Neural cell (in vitro differentiated cells): ENCODE results near the gene DNAJB14. TPM values are rescaled to one million over a fixed set of nuclear protein-coding genes. Genes with fewer than 3 reads are reported as not detected.

ENCODE experiments used
- H2AFZ ChIP-seq: fragments of 200-600, 300-800 bp; sonication (generic), shearing (Covaris generic); 2 replicates; pipeline ENCODE4 v1.6.0; 2014; ENCODE audit warnings: low read depth, mild to moderate bottlenecking, antibody characterized with exemption, low read length, moderate library complexity
- H3F3A ChIP-seq: fragments of 200-600 bp; shearing (Covaris generic); 2 replicates; pipeline ENCODE4 v1.6.1; 2016; ENCODE audit warnings: mild to moderate bottlenecking, moderate library complexity, mixed read lengths, antibody characterized with exemption, low read length; ENCODE audit not compliant: insufficient read depth, poor library complexity, severe bottlenecking
- H3K27ac ChIP-seq: fragments of 200-600, 300-800 bp; sonication (generic), shearing (Covaris generic); 2 replicates; pipeline ENCODE4 v1.5.1; 2014; ENCODE audit warnings: mild to moderate bottlenecking, low read length, moderate library complexity
- H3K27me3 ChIP-seq: fragments of 300-800, 200-600 bp; sonication (generic), shearing (Covaris generic); 2 replicates; pipeline ENCODE4 v1.6.0; 2014; ENCODE audit warnings: mild to moderate bottlenecking, low read depth, low read length, moderate library complexity; ENCODE audit not compliant: insufficient read depth
- H3K36me3 ChIP-seq: fragments of 300-800, 200-600 bp; sonication (generic), shearing (Covaris generic); 2 replicates; pipeline ENCODE4 v1.5.1; 2014; ENCODE audit warnings: mild to moderate bottlenecking, antibody characterized with exemption, low read length, moderate library complexity; ENCODE audit not compliant: insufficient read depth
- H3K4me2 ChIP-seq: fragments of 300-800, 200-600 bp; sonication (generic), shearing (Covaris generic); 2 replicates; pipeline ENCODE4 v1.6.0; 2014; ENCODE audit warnings: mild to moderate bottlenecking, low read length
- H3K4me3 ChIP-seq: fragments of 300-800, 200-600 bp; sonication (generic), shearing (Covaris generic); 2 replicates; pipeline ENCODE4 v1.5.1; 2014; ENCODE audit warnings: mild to moderate bottlenecking, low read length, moderate library complexity
- H3K79me2 ChIP-seq: fragments of 200-600 bp; shearing (Covaris generic); replicated peaks from 2 replicates; pipeline ENCODE4 v1.6.0; 2014; ENCODE audit warnings: mild to moderate bottlenecking, low read length, moderate library complexity; ENCODE audit not compliant: insufficient read depth
- H3K9ac ChIP-seq: fragments of 300-800, 200-600 bp; sonication (generic), shearing (Covaris generic); 2 replicates; pipeline ENCODE4 v1.6.1; 2016; ENCODE audit warnings: mild to moderate bottlenecking, low read length, mixed read lengths
- H3K9me2 ChIP-seq: fragments of 200-600 bp; shearing (Covaris generic); 2 replicates; pipeline ENCODE4 v1.6.1; 2016; ENCODE audit warnings: mild to moderate bottlenecking, low read length, mixed read lengths; ENCODE audit not compliant: insufficient read depth
- H3K9me3 ChIP-seq: fragments of 200-600, 300-800 bp; sonication (generic), shearing (Covaris generic); 2 replicates; pipeline ENCODE4 v1.6.1; 2016; ENCODE audit warnings: mild to moderate bottlenecking, mixed run types, low read length, moderate library complexity, mixed read lengths
- H4K20me1 ChIP-seq: fragments of 200-600 bp; shearing (Covaris generic); 2 replicates; pipeline ENCODE4 v1.6.1; 2016; ENCODE audit warnings: mild to moderate bottlenecking, mixed run types; ENCODE audit not compliant: insufficient read depth
- EP300 ChIP-seq: fragments of 450-650 bp; conservative IDR thresholded peaks from 2 replicates; pipeline ENCODE4 v1.6.1; 2014; ENCODE audit warnings: antibody characterized with exemption, mild to moderate bottlenecking, moderate library complexity; ENCODE audit not compliant: poor library complexity, severe bottlenecking
- EZH2 ChIP-seq: fragments of 200-600, 300-800 bp; shearing (Covaris generic), sonication (generic); IDR thresholded peaks from 2 replicates; pipeline ENCODE4 v1.6.1; 2014; ENCODE audit warnings: antibody characterized with exemption, low read length, borderline replicate concordance, mild to moderate bottlenecking; ENCODE audit not compliant: insufficient read depth, poor library complexity, severe bottlenecking
- MXI1 ChIP-seq: fragments of 450-650 bp; conservative IDR thresholded peaks from 2 replicates; pipeline ENCODE4 v1.6.1; 2014; ENCODE audit warnings: antibody characterized with exemption, mild to moderate bottlenecking; ENCODE audit not compliant: poor library complexity, severe bottlenecking
- POLR2AphosphoS5 ChIP-seq: IDR thresholded peaks from 2 replicates; pipeline ENCODE4 v1.6.1; 2012
- RAD21 ChIP-seq: fragments of 450-650 bp; conservative IDR thresholded peaks from 2 replicates; pipeline ENCODE4 v1.6.1; 2014; ENCODE audit warnings: antibody characterized with exemption, mild to moderate bottlenecking, moderate library complexity
- SMC3 ChIP-seq: fragments of 450-650 bp; conservative IDR thresholded peaks from 2 replicates; pipeline ENCODE4 v1.6.1; 2014; ENCODE audit warnings: antibody characterized with exemption, mild to moderate bottlenecking, moderate library complexity; ENCODE audit not compliant: poor library complexity
- TAF1 ChIP-seq: IDR thresholded peaks from 2 replicates; pipeline ENCODE4 v1.6.1; 2012; ENCODE audit warnings: low read depth
- polyA plus RNA-seq: library from polyadenylated mRNA; depleted of rRNA; stranded (reverse); fragments of >200 nt; gene quantifications from 2 replicates; pipeline ENCODE4 v1.2.3, GENCODE V29; 2014
- TF ChIP-seq, protein P1 (sequence below): fragments of 450-650 bp; IDR thresholded peaks from 2 replicates; pipeline ENCODE4 v1.5.1; 2014; ENCODE audit warnings: antibody characterized with exemption, mild to moderate bottlenecking, moderate library complexity; ENCODE audit not compliant: poor library complexity, severe bottlenecking
- TF ChIP-seq, protein P2 (sequence below): IDR thresholded peaks from 2 replicates; pipeline ENCODE4 v1.6.1; 2012; ENCODE audit warnings: borderline replicate concordance

The DNAJB14 gene
- polyA plus RNA-seq, 1 donor from 2014 or later = 41.3 TPM

DNA sequence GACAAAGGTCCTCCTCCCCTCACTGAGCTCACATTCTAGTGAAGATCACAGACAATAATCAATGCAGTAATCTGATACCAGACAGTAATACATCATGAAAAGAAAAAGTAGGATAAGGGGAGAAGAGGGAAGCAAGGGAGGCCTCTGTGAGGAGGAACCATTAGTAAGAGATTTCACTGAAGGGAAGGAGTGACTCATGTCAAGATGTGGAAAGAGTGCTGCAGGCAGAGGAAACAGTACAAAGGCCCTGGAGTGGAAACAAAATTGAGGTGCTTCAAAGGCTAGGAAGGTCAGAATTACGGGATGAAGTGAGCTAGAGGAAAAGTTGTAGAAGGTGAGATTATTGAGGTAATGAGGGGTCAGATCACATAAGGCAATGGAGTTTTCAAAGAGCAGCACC is 90.3 kb downstream of the DNAJB14 start:
- TF ChIP-seq POLR2AphosphoS5 (no peak), EZH2 (no peak), EP300 (no peak), MXI1 (no peak), TAF1 (no peak), SMC3 (no peak), RAD21 (no peak)
- TF ChIP-seq, protein P1, sequence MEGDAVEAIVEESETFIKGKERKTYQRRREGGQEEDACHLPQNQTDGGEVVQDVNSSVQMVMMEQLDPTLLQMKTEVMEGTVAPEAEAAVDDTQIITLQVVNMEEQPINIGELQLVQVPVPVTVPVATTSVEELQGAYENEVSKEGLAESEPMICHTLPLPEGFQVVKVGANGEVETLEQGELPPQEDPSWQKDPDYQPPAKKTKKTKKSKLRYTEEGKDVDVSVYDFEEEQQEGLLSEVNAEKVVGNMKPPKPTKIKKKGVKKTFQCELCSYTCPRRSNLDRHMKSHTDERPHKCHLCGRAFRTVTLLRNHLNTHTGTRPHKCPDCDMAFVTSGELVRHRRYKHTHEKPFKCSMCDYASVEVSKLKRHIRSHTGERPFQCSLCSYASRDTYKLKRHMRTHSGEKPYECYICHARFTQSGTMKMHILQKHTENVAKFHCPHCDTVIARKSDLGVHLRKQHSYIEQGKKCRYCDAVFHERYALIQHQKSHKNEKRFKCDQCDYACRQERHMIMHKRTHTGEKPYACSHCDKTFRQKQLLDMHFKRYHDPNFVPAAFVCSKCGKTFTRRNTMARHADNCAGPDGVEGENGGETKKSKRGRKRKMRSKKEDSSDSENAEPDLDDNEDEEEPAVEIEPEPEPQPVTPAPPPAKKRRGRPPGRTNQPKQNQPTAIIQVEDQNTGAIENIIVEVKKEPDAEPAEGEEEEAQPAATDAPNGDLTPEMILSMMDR = no peak
- TF ChIP-seq, protein P2, sequence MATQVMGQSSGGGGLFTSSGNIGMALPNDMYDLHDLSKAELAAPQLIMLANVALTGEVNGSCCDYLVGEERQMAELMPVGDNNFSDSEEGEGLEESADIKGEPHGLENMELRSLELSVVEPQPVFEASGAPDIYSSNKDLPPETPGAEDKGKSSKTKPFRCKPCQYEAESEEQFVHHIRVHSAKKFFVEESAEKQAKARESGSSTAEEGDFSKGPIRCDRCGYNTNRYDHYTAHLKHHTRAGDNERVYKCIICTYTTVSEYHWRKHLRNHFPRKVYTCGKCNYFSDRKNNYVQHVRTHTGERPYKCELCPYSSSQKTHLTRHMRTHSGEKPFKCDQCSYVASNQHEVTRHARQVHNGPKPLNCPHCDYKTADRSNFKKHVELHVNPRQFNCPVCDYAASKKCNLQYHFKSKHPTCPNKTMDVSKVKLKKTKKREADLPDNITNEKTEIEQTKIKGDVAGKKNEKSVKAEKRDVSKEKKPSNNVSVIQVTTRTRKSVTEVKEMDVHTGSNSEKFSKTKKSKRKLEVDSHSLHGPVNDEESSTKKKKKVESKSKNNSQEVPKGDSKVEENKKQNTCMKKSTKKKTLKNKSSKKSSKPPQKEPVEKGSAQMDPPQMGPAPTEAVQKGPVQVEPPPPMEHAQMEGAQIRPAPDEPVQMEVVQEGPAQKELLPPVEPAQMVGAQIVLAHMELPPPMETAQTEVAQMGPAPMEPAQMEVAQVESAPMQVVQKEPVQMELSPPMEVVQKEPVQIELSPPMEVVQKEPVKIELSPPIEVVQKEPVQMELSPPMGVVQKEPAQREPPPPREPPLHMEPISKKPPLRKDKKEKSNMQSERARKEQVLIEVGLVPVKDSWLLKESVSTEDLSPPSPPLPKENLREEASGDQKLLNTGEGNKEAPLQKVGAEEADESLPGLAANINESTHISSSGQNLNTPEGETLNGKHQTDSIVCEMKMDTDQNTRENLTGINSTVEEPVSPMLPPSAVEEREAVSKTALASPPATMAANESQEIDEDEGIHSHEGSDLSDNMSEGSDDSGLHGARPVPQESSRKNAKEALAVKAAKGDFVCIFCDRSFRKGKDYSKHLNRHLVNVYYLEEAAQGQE = no peak
- H3K9ac ChIP-seq = no peak overlapping the region
- H3K9me3 ChIP-seq = no peaks in the 10 kb centered on the region
- H3K4me2 ChIP-seq = no peak overlapping the region
- no peak overlapping the region for H3K4me3 ChIP-seq
- no peak overlapping the region for H3K27ac ChIP-seq
- no peaks in the 10 kb centered on the region for H4K20me1 ChIP-seq
- H3K79me2 ChIP-seq = no peaks in the 10 kb centered on the region
- H2AFZ ChIP-seq = no peak overlapping the region
- no peaks in the 10 kb centered on the region for H3K27me3 ChIP-seq
- H3K9me2 ChIP-seq = no peaks in the 10 kb centered on the region
- no peaks in the 10 kb centered on the region for H3F3A ChIP-seq
- H3K36me3 ChIP-seq = no peaks in the 10 kb centered on the region

DNA sequence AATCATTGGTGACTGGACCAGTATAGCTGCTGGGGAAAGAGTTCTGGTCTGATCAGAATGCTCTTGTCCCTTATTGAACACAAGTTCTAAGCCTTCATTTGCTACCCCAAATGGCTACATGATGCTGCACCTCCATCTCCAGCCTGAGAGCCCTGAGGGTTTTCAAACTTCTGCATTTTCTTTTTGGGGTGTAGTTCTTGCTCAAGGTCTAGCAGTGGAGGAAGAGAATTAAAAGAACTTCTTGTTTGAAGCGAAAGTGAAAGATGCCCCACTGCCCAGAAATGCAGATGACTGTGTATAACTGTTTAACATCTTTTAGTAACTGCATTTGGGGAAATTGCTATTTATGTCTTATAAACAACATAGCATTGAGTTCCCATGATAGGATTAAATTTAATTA is 90.7 kb downstream of the DNAJB14 start:
- Histone ChIP-seq H3K9me3 (no peaks in the 10 kb centered on the region), H3K27ac (no peak overlapping the region)

More for the DNA sequence above, 90.7 kb downstream of the DNAJB14 start:
- no peak overlapping the region for H3K4me3 ChIP-seq
- no peaks in the 10 kb centered on the region for H3K9me2 ChIP-seq
- no peak overlapping the region for H2AFZ ChIP-seq
- no peak for TF ChIP-seq EP300
- TF ChIP-seq, protein P1 = no peak
- no peak for TF ChIP-seq TAF1
- no peak for TF ChIP-seq POLR2AphosphoS5
- no peak for TF ChIP-seq EZH2
- TF ChIP-seq RAD21 = no peak
- TF ChIP-seq, protein P2 = no peak
- TF ChIP-seq MXI1 = no peak
- TF ChIP-seq SMC3 = no peak
- H4K20me1 ChIP-seq = no peaks in the 10 kb centered on the region
- H3K9ac ChIP-seq = no peak overlapping the region
- no peak overlapping the region for H3K4me2 ChIP-seq
- no peaks in the 10 kb centered on the region for H3F3A ChIP-seq
- H3K79me2 ChIP-seq = no peaks in the 10 kb centered on the region
- H3K36me3 ChIP-seq = no peaks in the 10 kb centered on the region
- H3K27me3 ChIP-seq = no peaks in the 10 kb centered on the region
